GM18520 (cell line): ENCODE measurements around the gene CHKA.

Experiments used
- ATAC-seq: cut with Tn5 transposase; IDR thresholded peaks from one replicate; pipeline ENCODE4 v1.9.1; 2021; ENCODE audit not compliant: unreplicated experiment

The CHKA gene

DNA sequence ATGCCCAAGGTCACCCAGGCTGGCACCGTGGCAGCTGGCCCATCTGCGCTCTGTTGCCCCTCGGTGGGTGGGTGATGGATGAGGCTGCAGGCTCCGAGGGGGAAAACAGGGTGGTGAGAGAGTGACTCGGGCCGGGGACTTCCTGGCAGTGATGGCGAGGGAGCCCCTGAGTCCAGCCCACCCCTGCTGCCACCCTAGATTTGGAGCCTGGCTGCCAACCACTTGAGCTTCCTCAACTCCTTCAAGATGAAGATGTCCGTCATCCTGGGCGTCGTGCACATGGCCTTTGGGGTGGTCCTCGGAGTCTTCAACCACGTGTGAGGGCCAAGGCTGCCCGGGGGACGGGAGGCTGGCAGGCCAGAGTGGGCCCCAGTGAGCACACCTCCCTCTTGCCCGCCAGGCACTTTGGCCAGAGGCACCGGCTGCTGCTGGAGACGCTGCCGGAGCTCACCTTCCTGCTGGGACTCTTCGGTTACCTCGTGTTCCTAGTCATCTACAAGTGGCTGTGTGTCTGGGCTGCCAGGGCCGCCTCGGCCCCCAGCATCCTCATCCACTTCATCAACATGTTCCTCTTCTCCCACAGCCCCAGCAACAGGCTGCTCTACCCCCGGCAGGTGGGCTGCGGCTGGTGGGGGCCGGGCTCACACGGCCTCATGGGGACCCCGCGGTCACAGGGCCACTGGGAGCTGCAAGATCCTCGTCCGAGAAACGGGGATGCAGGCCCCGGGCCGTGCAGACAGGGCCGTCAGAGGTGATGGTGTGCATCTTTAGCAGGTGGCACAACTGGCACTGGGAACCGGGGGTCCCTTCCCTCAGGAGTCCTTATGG is 72.3 kb downstream of the CHKA start:
- no peak for ATAC-seq

DNA sequence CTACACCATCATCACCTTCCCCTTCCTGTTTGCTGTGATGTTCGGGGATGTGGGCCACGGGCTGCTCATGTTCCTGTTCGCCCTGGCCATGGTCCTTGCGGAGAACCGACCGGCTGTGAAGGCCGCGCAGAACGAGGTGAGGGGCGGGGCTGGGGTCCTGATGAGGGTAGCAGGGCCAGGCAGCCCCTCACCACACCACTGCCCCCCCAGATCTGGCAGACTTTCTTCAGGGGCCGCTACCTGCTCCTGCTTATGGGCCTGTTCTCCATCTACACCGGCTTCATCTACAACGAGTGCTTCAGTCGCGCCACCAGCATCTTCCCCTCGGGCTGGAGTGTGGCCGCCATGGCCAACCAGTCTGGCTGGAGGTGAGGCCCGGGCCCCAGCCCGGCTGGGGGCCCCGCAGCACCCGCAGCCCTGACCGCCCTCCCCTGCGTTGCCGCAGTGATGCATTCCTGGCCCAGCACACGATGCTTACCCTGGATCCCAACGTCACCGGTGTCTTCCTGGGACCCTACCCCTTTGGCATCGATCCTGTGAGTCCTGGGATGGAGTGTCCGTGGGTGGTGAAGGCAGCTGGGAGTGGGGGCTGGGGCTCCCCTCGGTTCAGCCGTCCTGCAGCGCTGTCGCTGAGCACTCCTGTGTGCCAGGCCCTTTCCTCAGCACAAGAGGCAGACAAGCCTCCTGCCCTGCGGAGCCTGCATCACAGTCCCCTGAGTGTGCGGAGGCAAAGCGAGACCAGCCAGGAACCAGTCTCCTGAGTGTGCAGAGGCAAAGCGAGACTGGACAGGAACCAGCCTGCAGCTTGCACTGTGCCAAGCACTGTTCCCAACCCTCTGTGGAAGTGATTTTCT is 73.5 kb downstream of the CHKA start:
- no peak for ATAC-seq

DNA sequence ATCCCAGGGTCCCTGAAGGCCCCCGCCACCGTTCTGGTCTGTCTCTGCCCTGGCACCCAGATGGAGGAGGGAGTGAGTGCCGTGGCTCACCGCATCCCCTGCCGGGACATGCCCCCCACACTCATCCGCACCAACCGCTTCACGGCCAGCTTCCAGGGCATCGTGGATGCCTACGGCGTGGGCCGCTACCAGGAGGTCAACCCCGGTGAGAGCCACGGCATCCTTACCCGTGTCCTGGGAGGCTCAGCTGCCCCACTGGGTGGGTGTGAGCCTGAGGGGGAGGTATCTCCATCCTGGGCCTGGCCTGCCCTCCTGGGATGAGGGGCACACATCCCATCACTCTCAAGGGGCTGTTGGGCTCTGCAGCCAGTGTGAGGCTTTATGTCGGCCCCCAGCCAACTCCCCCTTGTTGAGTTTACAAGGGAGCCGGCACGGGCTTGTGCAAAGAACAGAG is 76.3 kb downstream of the CHKA start:
- ATAC-seq, result no peak

DNA sequence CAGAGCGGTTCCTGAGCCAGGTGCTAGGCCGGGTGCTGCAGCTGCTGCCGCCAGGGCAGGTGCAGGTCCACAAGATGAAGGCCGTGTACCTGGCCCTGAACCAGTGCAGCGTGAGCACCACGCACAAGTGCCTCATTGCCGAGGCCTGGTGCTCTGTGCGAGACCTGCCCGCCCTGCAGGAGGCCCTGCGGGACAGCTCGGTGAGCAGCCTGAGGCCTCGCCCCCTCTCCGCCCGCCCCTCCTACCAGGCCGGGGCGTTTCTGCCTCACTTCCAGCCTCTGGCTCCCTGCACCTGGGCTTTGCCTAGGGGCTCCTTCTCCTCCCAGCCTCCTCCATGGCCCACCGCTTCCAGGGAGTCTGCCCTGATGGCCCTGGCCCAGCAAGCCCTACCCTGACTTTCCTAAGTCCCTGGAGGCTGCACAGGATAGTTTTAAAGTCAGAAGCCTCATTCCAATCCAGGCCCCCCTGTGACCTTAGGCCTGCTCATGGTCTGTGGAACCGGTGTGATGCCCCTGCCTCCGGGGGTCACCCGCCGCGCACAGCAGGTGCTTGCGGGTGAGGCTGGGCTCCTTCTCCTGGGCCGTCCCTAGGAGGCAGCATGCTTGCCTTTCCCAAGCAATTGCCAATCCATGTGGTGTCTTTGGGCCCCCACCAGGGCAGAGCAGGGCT is 76.9 kb downstream of the CHKA start:
- no peak for ATAC-seq

DNA sequence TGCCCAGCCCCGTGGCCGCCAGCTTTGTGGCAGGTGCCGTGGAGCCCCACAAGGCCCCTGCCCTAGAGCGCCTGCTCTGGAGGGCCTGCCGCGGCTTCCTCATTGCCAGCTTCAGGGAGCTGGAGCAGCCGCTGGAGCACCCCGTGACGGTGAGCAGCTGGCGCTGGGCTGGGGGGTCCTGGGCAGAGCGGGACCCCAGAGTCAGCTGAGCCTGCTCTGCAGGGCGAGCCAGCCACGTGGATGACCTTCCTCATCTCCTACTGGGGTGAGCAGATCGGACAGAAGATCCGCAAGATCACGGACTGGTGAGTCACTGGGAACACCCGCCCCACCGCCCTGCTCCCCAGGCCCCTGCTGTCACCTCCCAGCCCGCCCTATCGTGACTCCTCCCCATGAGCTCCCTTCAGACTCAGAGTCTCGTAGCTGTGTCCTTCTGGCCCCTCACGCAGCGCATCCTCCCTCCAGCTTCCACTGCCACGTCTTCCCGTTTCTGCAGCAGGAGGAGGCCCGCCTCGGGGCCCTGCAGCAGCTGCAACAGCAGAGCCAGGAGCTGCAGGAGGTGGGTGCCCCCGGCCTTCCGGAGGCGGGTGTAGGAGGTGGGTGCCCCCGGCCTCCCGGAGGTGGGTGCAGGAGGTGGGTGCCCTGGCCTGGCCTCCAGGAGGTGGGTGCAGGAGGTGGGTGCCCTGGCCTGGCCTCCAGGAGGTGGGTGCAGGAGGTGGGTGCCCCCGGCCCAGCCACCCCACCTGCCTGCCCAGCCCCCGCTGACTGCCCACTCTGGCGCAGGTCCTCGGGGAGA is 77.6 kb downstream of the CHKA start:
- ATAC-seq, result no peak

DNA sequence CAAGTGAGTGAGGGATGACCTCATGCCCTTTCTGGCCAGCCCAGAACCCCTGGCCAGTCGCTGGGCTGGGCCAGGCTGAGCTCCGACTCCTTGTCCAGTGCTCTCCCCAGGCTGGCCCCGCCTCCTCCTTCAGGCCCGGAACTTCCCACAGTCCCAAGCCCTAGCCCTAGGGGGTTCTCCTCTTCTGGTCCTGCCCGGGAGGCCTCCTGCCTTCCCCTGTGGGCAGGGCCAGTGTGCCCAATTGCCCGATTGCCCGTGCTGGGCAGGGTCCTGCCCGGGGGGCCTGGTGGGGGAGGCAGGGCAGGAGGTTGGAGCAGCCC is 78.2 kb downstream of the CHKA start:
- ATAC-seq, result no peak

DNA sequence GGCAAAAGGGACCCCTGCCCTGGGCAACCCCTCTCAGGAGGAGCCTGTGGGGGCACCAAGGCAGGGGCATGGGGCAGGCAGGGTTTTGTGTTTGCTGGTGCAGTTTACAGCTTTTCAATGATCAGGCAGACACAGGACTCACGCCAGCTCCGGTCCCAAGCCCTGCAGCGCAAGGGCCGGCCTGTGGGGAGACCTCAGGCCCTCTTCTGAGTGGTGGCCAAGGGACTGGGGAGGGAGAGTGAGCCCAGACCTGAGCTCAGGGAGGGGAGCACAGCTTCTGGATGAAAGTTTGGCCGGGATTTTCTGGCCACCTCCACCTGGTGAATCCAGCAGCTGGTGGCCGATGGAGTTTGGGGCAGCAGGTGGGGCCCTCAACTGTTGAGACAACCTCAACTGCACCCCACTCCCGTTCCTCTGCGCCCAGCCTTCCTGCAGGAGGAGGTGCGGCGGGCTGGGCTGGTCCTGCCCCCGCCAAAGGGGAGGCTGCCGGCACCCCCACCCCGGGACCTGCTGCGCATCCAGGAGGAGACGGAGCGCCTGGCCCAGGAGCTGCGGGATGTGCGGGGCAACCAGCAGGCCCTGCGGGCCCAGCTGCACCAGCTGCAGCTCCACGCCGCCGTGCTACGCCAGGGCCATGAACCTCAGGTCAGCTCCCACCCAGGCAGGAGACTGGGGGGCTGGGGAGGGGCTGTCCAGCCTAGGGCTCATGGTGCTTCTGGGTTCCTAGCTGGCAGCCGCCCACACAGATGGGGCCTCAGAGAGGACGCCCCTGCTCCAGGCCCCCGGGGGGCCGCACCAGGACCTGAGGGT is 78.8 kb downstream of the CHKA start:
- ATAC-seq, result no peak

DNA sequence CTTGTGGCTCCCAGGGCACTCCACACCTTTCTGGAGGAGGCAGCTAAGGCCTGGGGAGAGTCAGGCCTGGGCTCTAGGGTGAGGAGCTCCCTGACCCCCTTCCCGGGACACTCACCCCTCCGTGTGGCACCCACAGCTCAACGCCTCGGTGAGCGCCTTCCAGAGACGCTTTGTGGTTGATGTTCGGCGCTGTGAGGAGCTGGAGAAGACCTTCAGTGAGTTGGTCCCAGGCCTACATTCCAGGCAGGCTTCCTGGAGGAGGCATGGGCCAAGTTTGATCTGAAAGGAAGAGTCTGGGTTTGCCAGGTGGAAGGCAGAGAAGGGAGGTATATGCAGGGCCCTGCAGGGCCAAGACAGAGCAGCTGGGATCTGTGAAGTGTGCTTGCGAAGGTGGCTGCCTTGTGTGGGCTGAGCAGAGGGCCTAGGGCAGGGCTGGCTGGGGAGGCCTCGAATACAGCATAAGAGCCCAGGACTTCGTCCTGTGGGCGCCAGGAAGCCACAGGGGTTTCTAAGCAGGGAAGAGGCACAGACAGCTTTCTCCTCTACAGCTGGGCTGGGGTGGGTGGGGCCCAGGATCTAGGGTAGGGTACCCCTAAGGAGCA is 79.5 kb downstream of the CHKA start:
- ATAC-seq, result no peak

DNA sequence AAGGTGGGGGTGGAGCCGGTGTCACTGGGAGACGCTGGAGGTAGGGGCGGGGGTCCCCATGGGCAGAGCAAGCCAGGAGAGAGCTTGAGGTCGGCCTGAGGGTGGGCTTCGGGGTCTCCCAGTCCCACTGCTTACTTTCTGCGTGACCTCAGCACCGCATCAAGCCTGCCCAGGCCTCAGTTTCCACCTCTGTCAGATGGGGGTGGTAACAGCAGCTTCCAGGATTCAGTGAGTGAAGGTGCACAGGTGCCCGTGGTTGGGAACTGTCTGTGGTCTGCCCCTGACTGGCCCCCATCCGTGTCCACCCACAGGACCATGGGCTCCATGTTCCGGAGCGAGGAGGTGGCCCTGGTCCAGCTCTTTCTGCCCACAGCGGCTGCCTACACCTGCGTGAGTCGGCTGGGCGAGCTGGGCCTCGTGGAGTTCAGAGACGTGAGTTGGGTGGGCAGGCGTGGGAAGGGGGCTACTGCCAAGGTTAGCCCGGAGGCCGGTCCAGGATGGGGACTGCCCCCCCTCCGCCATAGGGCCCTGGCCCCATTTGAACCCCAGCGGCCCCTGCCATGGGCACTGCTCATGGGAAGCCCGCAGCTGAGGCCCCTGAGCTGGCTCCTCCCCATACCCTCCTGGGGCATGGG is 80.1 kb downstream of the CHKA start:
- ATAC-seq, result no peak

DNA sequence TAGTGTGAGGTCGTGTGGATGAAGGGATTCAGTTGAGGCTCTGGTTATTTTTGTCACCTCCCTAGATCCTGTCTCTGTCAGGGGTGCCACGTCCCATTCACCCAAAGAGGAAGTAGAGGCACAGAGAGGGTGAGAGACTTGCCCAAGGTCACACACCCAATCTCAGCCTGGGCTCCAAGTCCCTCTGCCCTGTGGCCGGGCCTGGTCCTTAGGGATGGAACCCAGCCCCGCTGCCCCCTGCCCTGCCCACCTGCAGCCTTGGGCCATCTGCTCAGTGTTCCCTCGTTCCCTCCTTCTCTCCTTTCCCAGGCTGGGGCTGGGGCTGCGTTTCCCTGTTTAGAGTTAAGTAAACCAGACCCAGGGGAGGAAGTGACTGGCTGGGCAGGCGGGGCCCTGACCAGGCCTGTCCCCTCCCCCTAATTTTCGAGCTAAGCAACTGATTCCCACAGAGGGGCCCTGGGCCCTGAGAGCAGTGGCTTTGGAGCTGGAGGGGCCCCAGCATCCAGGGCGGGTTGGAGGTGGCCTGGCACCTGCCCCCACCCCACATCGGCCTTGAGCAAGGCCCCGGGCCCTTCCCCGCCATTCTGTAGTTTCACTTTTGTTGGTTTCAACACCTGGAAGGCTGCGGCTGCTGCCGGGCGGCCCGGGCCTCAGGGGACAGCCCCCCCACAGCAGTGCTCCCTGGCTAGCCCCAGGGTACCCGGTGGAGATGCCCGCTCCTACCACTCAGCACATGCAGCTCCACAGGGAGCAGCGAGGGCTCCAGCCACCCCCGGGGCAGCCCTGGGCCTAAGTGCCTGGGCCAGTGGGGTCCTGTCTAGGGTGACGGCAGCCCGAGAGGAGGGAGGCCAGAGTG is 80.9 kb downstream of the CHKA start:
- ATAC-seq, result no peak

DNA sequence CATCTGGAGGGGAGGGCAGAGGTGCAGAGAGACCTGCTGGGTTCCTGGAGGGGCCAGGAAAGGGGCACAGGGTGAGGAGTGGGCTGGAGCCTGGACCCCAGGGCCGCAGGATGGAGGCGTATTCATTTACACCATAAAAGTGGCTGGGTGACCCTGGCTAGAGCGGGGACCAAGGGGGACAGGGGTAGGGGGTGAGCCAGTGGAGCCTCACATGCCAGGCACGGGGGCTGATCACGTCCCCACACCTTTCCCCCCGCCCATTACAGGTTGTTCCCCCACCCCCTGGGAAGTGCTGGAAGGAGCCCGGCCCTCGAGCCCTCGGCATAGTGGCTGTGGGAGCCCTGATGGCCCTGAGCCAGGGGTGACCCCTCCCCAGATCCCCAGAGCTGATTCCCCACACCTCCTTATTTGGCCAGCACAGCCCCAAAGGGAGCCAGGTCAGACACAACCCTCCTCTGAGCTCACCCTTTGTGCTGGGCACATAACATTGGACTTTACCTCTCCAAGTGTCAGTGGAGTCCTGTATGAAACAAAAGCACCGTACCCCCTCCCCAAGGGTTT is 81.6 kb downstream of the CHKA start:
- no peak for ATAC-seq

DNA sequence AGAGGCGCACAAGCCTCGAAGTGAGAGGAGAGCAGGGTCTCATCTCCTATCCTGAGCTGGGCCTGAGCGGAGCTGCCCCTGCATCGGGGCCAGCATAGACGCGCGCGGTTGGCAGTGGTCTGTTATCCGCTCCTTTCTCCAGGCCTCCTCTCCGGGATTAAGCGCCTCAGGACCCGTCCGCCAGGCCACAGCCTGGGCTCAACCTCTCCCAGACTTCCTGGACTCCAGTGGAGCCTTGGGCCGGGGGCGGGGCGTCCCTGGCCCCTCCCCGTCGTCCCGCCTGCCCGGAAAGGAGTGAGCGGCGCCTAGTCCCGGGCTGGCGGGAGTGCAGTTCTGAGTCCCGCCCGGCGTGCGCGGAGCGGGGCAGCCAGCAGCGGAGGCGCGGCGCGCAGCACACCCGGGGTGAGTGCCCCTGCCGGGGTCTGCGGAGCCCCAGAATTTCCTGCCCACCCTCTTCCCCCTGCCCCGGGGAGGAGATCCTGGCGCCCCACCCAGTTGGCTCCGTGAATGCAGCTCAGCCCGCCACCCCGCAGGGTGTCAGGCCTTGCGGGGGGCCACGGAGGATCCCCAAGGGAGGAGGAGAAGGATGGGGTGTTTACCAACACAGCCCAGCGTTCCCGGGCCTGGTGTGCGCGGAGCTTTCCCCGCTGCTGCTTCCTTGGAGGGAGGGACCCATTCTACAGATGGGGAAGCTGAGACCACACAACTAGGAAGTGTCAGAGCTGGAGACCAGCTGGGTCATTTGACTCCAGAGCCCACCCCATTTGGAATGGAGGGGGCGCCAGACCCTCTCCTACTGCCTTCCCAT is 82.3 kb downstream of the CHKA start, which contains the start of gene TCIRG1:
TCIRG1 (plus strand) TSS at position 308 of the 808 bp plus-strand sequence. CDS start 2,247 bp downstream, outside the sequence.
- ATAC-seq, result no peak

DNA sequence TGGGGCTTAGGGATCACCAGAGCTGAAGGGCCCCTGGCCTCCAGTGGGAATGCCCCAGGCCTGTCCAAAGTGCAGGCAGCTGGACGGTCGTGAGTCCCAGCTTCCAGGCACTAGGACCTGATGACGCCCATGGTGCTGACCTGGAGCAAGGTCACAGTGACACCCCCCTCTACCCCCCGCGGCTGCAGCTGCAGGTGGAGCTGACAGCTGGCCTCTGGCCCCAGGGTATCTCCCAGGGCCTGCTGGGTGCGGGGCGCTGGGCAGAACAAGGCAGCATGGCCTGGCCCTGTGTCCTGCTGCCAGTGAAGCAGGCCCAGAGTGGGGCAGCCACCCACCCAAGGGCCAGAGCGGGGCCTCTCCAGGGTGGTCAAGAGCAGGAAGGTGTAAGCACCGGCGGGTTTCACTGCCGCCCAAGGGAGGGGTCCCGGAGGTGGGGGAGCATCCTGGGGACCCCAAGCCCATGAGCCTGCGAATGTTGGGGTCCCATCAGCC is 82.9 kb downstream of the CHKA start:
- no peak for ATAC-seq

DNA sequence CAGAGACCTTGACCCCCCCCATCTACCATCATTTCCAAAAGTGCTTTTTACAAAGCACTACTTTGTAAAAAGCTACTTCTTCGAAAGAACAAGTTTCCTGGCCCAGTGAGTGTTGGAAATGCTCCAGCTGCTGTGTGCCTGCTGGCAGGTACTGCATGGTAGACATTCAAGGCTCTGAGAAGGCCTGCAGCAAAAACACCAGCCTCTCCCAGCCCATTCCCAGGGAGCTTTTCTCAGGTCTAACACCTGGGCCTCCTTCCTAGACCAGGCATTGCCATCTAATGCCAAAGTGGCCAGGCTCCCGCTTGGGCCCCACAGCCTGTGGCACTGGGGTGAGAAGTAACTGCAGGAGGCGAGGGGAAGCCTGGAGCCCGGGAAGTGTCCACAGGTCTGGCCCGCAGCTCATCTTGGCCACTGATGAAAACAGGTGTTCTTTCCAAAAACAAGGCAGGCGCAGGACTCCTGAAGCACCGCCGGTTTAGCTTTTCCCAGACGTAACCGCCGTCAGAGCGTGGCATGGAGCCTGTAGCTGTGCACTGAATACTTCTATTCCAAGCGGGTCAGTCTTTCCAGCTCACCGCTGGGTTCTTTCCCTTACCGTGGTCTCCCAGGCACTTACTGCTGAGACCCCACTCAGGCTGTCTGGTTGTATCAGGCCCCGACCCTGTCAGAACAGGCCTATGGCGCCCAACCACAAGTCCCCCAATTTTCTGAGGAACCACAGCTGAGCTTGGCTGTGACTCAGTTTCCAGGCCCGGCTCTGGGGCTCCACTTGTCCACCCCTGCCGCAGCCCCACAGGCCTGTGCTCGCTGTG is 83.6 kb downstream of the CHKA start:
- ATAC-seq, result no peak

DNA sequence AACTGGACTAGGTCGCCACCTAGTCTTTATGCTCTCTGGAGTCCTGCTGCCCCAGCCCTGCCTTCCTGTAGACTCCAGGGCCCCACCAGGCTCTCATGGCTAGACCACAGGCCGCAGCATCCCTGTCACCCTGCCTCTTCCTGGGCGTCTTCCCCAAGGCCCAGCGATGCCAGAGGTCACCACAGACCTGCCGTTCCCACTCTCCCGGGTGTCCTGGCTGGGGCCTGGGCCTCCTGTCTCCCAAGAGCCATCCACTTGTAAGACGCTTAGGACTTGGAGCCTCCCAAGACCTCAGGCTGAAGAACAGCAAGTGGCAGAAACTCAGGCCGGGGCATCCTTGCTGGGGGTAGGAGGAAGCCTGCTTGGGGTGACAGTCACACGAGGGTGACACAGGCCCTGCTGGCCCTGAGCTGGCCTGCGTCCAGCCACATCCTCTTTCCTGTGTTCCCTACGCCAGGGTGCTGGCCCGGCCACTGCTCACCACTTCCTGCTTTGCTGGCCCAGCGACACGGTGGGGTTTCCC is 84.4 kb downstream of the CHKA start:
- no peak for ATAC-seq
